Urinary bladder (tissue), 4 donors: ENCODE results near the gene HTR5A. TPM values are rescaled to one million over a fixed set of nuclear protein-coding genes. Genes with fewer than 3 reads are reported as not detected.

Source experiments
- DNase-seq: peaks from one replicate; pipeline ENCODE4 v3.0.0-alpha.2; 2015; ENCODE audit errors: extremely low spot score
- H3K27ac ChIP-seq: one replicate; pipeline ENCODE4 v1.5.1; 2013; ENCODE audit warnings: low read depth, mild to moderate bottlenecking, moderate library complexity
- H3K36me3 ChIP-seq: one replicate; pipeline ENCODE4 v1.6.1; 2013; ENCODE audit warnings: mild to moderate bottlenecking, moderate library complexity; ENCODE audit not compliant: insufficient read depth
- H3K4me1 ChIP-seq: one replicate; pipeline ENCODE4 v1.6.1; 2013; ENCODE audit warnings: mild to moderate bottlenecking, moderate library complexity; ENCODE audit not compliant: insufficient read depth
- H3K4me3 ChIP-seq: one replicate; pipeline ENCODE4 v1.5.1; 2013; ENCODE audit warnings: low read depth, low read length
- WGBS: extraction: QIAGEN DNeasy Blood & Tissue Kit; methylation state at CpG from one replicate; pipeline ENCODE4 v1.1.7; 2013; 5-methylcytosine and 5-hydroxymethylcytosine counted together
- polyA plus RNA-seq: library from polyadenylated mRNA; stranded (reverse); fragments of 200-250 nt; gene quantifications from one replicate; pipeline ENCODE4 v1.2.3, GENCODE V29; 2013
- small RNA-seq: library from RNA; depleted of rRNA; stranded (forward); fragments of <200 nt; gene quantifications from one replicate; pipeline ENCODE3, GENCODE V24; 2014
- total RNA-seq: library from RNA; depleted of rRNA; stranded (reverse); fragments of >200 nt; gene quantifications from one replicate; pipeline ENCODE4 v1.2.3, GENCODE V29; 2014
- donor health status: healthy with polysubstance abuse.
- donor health status: healthy.

HTR5A gene
- total and polyA plus RNA-seq, 2 donors: not detected

- Histone ChIP-seq H3K36me3 (no peaks in the 10 kb centered on the region), H3K4me1 (no peaks in the 10 kb centered on the region), H3K4me3 (no peak overlapping the region), H3K27ac (no peak overlapping the region)
- no peak for DNase-seq
- 87% methylated on average over 13 of the region's 13 CpGs for WGBS
These were observed 61.0 kb downstream of the HTR5A start for GRCh38 chr7:155131090-155131489.

GRCh38 chr7:155132431-155132830 lies 62.3 kb downstream of the HTR5A start:
- H3K4me1 ChIP-seq: no peaks in the 10 kb centered on the region
- no peak overlapping the region for H3K27ac ChIP-seq
- 84% methylated on average over 9 of the region's 9 CpGs for WGBS
- H3K4me3 ChIP-seq: no peak overlapping the region
- DNase-seq: no peak
- H3K36me3 ChIP-seq: no peaks in the 10 kb centered on the region

DNA sequence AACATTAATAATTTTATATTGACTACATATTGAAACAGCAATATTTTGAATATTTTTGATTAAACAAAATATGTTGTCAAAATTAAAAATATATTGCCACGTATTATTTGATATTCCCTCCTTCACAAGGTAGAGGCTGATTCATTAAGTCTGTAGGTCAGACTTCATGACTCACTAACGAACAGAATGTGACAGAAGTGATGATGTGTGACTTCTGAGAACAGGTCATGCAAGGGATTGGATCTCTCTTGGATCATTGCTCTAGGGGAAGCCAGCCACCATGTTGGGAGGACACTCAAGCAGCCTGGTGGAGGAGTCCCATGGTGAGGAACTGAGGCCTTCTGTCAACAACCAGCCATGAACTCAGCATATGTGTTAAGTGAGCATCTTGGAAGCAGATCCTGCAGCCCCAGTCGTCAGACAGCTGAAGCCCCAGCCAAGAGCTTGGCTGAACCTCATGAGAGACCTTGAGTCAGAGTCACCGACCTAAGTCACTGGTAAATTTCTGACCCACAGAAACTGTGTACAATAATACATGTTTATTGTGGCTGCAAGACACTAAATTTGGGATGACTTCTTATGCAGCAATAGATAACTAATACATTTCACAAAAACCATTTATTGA lies 66.6 kb downstream of the HTR5A start:
- Histone ChIP-seq H3K4me3 (no peak overlapping the region), H3K27ac (no peak overlapping the region), H3K36me3 (no peaks in the 10 kb centered on the region), H3K4me1 (no peaks in the 10 kb centered on the region)
- no peak for DNase-seq
- WGBS: 67% methylated on average over 4 of the region's 4 CpGs

Small RNAs within 50 kb of the gene (small RNA-seq; reads per million reads assigned to genes)
- not detected for gene AC092628.1

Other genes starting within 250 kb of the HTR5A start
- gene PAXIP1, start 67.2 kb upstream of the HTR5A start, total RNA-seq: 15.2 TPM
- gene PAXIP1, start 67.2 kb upstream of the HTR5A start, polyA plus RNA-seq: 6.8 TPM
- 72.2 TPM for gene INSIG1, start 227.6 kb downstream of the HTR5A start, total RNA-seq
- 38.1 TPM for gene INSIG1, start 227.6 kb downstream of the HTR5A start, polyA plus RNA-seq